Measurements from ENCODE around the gene RIC8B. TPM values are rescaled to one million over a fixed set of nuclear protein-coding genes. Genes with fewer than 3 reads are reported as not detected.
A peak's percentile ranks its signal among the peaks of the same experiment; 100 is the strongest.

RIC8B gene
- total RNA-seq, 1 donor from 2014 or later: 19.7 TPM

DNA sequence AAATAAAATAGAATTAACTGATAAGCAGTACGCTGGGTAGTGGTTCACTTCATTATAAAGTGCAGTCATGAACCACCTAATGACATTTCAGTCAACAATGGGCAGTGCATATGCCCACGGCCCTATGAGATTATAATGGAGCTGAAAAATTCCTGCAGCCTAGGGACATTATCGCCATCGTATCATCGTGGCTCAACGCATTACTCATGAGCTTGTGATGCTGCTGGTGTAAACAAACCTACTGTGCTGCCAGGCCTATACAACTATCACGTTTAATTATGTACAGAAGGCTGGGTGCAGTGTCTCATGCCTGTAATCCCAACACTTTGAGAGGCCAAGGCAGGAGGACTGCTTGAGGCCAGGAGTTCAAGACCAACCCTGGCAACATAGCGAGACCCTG is 119.0 kb downstream of the RIC8B start:
- Histone ChIP-seq H4K20me1 (ENCODE audit: insufficient read depth, low read length) (no peaks in the 10 kb centered on the region), H3K4me3 (ENCODE audit: insufficient read depth, low read depth, low read length) (no peak overlapping the region), H3K36me3 (ENCODE audit: insufficient read depth, low read length) (no peaks in the 10 kb centered on the region), H3K4me2 (ENCODE audit: low read length) (no peak overlapping the region), H3K27me3 (ENCODE audit: insufficient read depth, low read length) (no peaks in the 10 kb centered on the region), H3K27ac (ENCODE audit: low read depth, low read length) (no peak overlapping the region), H3K9me3 (ENCODE audit: insufficient read depth, low read depth, low read length) (no peaks in the 10 kb centered on the region), H2AFZ (ENCODE audit: low read depth, low read length) (no peak overlapping the region), H3K4me1 (ENCODE audit: insufficient read depth, low read length) (no peaks in the 10 kb centered on the region), H3K79me2 (ENCODE audit: insufficient read depth, low read length) (no peaks in the 10 kb centered on the region), H3K9ac (ENCODE audit: low read length) (no peak overlapping the region)
- Mint-ChIP-seq H3K36me3 (ENCODE audit: low read depth, unreplicated experiment) (peaks cover 9% of the 10 kb centered on the region), H3K4me1 (ENCODE audit: low read depth, unreplicated experiment) (peaks cover 5% of the 10 kb centered on the region), H3K27ac (ENCODE audit: unreplicated experiment) (no peak overlapping the region), H3K27me3 (ENCODE audit: low read depth, unreplicated experiment) (peaks cover 4% of the 10 kb centered on the region), H3K4me3 (ENCODE audit: unreplicated experiment) (no peak overlapping the region), H3K9me3 (ENCODE audit: unreplicated experiment) (no peaks in the 10 kb centered on the region)
- DNase-seq (ENCODE audit: low read depth): peak; percentile 28
- TF ChIP-seq EZH2 (IDR thresholded peaks at IDR 0.05; ENCODE audit: insufficient read depth, low read length): no peak
- TF ChIP-seq, protein P1, sequence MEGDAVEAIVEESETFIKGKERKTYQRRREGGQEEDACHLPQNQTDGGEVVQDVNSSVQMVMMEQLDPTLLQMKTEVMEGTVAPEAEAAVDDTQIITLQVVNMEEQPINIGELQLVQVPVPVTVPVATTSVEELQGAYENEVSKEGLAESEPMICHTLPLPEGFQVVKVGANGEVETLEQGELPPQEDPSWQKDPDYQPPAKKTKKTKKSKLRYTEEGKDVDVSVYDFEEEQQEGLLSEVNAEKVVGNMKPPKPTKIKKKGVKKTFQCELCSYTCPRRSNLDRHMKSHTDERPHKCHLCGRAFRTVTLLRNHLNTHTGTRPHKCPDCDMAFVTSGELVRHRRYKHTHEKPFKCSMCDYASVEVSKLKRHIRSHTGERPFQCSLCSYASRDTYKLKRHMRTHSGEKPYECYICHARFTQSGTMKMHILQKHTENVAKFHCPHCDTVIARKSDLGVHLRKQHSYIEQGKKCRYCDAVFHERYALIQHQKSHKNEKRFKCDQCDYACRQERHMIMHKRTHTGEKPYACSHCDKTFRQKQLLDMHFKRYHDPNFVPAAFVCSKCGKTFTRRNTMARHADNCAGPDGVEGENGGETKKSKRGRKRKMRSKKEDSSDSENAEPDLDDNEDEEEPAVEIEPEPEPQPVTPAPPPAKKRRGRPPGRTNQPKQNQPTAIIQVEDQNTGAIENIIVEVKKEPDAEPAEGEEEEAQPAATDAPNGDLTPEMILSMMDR (IDR thresholded peaks at IDR 0.05; ENCODE audit: insufficient read depth, low read depth, low read length): no peak
- no peak for FAIRE-seq

DNA sequence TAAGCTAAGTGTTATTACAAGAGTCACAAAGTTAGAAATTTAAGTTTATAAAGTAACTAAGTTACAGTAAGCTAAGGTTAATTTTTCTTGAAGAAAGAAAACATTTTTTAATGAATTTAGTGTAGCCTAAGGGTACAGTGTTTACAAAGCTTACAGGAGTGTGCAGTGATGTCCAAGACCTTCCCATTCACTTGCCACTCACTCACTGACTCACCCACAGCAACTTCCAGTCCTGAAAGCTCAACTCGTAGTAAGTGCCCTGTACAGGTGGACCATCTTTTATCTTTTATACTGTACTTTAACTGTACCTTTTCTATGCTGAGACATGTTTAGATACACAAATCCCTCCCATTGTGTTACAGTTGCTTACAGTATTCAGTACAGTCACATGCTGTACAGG is 120.3 kb downstream of the RIC8B start:
- Histone ChIP-seq H3K4me2 (ENCODE audit: low read length) (no peak overlapping the region), H3K27me3 (ENCODE audit: insufficient read depth, low read length) (no peaks in the 10 kb centered on the region), H3K36me3 (ENCODE audit: insufficient read depth, low read length) (no peaks in the 10 kb centered on the region), H2AFZ (ENCODE audit: low read depth, low read length) (no peak overlapping the region), H3K4me3 (ENCODE audit: insufficient read depth, low read depth, low read length) (no peak overlapping the region), H3K9ac (ENCODE audit: low read length) (no peak overlapping the region), H4K20me1 (ENCODE audit: insufficient read depth, low read length) (no peaks in the 10 kb centered on the region), H3K9me3 (ENCODE audit: insufficient read depth, low read depth, low read length) (no peaks in the 10 kb centered on the region), H3K27ac (ENCODE audit: low read depth, low read length) (no peak overlapping the region), H3K4me1 (ENCODE audit: insufficient read depth, low read length) (no peaks in the 10 kb centered on the region), H3K79me2 (ENCODE audit: insufficient read depth, low read length) (no peaks in the 10 kb centered on the region)
- FAIRE-seq (no peak), DNase-seq (ENCODE audit: low read depth) (no peak)
- H3K27ac Mint-ChIP-seq (ENCODE audit: unreplicated experiment): no peak overlapping the region
- H3K9me3 Mint-ChIP-seq (ENCODE audit: unreplicated experiment): no peaks in the 10 kb centered on the region
- H3K4me1 Mint-ChIP-seq (ENCODE audit: low read depth, unreplicated experiment): peaks cover 5% of the 10 kb centered on the region
- no peak overlapping the region for H3K4me3 Mint-ChIP-seq (ENCODE audit: unreplicated experiment)
- H3K36me3 Mint-ChIP-seq (ENCODE audit: low read depth, unreplicated experiment): peaks cover 6% of the 10 kb centered on the region
- TF ChIP-seq EZH2 (IDR thresholded peaks at IDR 0.05; ENCODE audit: insufficient read depth, low read length): no peak
- TF ChIP-seq, protein P1 (IDR thresholded peaks at IDR 0.05; ENCODE audit: insufficient read depth, low read depth, low read length): no peak
- peaks cover 7% of the 10 kb centered on the region for H3K27me3 Mint-ChIP-seq (ENCODE audit: low read depth, unreplicated experiment)

DNA sequence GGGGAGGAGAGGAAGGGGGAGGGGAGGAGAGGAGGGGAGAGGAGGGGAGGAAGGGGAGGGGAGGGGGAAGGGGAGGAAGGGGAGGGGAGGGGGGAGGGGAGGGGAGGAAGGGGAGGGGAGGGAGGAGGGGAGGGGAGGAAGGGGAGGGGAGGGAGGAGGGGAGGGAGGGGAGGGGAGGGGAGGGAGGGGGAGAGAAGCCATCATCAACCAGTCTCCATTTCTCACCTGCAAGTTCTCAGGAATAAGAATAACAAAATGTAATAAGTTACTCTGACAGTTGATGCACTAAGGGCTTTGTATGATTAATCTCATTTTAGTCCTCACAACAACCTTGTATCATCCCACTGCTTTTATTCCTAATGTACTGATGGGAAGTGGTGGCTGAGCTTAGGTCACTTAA is 122.1 kb downstream of the RIC8B start:
- Histone ChIP-seq H3K4me3 (ENCODE audit: insufficient read depth, low read depth, low read length) (no peak overlapping the region), H3K79me2 (ENCODE audit: insufficient read depth, low read length) (no peaks in the 10 kb centered on the region), H3K9me3 (ENCODE audit: insufficient read depth, low read depth, low read length) (no peaks in the 10 kb centered on the region), H3K9ac (ENCODE audit: low read length) (no peak overlapping the region), H3K36me3 (ENCODE audit: insufficient read depth, low read length) (no peaks in the 10 kb centered on the region), H3K4me2 (ENCODE audit: low read length) (no peak overlapping the region), H3K27ac (ENCODE audit: low read depth, low read length) (no peak overlapping the region), H2AFZ (ENCODE audit: low read depth, low read length) (no peak overlapping the region), H3K27me3 (ENCODE audit: insufficient read depth, low read length) (no peaks in the 10 kb centered on the region), H3K4me1 (ENCODE audit: insufficient read depth, low read length) (no peaks in the 10 kb centered on the region), H4K20me1 (ENCODE audit: insufficient read depth, low read length) (no peaks in the 10 kb centered on the region)
- H3K9me3 Mint-ChIP-seq (ENCODE audit: unreplicated experiment): no peaks in the 10 kb centered on the region
- TF ChIP-seq, protein P1 (IDR thresholded peaks at IDR 0.05; ENCODE audit: insufficient read depth, low read depth, low read length): no peak
- TF ChIP-seq EZH2 (IDR thresholded peaks at IDR 0.05; ENCODE audit: insufficient read depth, low read length): no peak
- H3K36me3 Mint-ChIP-seq (ENCODE audit: low read depth, unreplicated experiment): no peaks in the 10 kb centered on the region
- no peak overlapping the region for H3K27ac Mint-ChIP-seq (ENCODE audit: unreplicated experiment)
- H3K27me3 Mint-ChIP-seq (ENCODE audit: low read depth, unreplicated experiment): peaks cover 12% of the 10 kb centered on the region
- H3K4me1 Mint-ChIP-seq (ENCODE audit: low read depth, unreplicated experiment): peaks cover 5% of the 10 kb centered on the region
- H3K4me3 Mint-ChIP-seq (ENCODE audit: unreplicated experiment): no peak overlapping the region
- DNase-seq (ENCODE audit: low read depth) (no peak), FAIRE-seq (no peak)

Measured in astrocyte (in vitro differentiated cells and primary cell).